ENCODE results near the gene QSOX2.
"Not testable (repeated sequence)": the region's sequence is repeated elsewhere in the genome, so short reads cannot be mapped to it uniquely, and the experiment has no call there.

The QSOX2 gene

DNA sequence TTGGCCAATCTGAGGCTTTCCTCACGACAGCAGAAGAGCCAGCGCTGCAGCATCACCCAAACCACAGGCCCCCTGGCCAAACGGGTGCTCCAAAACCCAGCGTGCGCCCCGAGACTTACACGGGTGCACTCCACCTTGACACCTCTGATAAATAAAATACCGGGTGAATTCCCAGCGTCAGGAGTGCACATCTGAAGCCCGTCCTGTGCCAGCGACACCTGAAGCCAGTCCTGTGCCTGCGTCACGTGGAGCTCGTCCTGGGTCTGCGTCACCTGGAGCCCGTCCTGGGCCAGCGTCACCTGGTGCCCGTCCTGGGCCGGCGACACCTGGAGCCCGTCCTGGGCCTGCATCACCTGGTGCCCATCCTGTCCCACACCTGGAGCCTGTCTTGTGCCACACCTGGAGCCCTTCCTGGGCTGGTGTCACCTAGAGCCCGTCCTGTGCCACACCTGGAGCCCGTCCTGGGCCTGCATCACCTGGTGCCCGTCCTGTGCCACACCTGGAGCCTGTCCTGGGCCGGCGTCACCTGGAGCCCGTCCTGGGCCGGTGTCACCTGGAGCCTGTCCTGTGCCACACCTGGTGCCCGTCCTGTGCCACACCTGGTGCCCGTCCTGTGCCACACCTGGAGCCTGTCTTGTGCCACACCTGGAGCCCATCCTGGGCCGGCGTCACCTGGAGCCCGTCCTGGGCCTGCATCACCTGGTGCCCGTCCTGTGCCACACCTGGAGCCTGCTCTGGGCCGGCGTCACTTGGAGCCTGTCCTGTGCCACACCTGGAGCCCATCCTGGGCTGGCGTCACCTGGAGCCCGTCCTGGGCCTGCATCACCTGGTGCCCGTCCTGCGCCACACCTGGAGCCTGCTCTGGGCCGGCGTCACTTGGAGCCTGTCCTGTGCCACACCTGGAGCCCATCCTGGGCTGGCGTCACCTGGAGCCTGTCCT, 8.9 kb downstream of the QSOX2 start:
- not testable (repeated sequence) for DNase-seq (ENCODE audit: low read depth)

DNA sequence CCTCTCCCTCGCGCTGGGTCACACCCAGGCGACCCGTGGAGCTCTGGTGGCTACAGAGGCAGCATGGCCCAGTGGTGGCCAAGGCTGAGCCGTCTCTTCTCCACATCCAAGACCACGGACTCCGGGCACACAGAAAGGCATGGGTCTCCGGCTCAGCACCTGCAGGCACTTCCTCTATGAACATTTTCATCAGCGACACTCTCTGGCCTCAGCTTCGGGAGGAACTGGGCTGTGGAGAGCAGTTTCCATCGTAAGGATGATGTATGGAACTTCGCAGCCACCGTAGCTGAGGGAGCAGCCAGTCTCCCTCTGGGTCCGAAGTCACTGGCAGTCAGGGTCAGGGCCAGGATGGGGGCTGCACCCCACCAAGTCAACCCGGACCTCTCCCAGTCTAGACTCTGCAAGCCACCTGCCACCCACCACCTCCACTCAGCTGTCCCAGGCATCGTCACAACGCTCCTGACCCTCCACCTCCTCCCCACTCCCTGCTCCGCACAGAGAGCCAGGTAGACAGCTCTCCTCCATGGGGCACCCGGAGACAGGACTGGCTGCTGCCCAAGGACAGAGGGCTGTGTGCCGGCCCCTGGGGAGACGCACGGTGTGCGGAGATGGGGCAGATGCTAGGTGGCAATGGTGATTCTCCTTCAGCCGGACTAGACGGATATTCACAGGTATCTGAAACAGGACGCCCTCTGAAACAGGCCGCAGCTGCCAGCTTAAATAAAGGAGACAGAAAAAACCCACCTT, 9.7 kb downstream of the QSOX2 start:
- no peak for DNase-seq (ENCODE audit: low read depth)

DNA sequence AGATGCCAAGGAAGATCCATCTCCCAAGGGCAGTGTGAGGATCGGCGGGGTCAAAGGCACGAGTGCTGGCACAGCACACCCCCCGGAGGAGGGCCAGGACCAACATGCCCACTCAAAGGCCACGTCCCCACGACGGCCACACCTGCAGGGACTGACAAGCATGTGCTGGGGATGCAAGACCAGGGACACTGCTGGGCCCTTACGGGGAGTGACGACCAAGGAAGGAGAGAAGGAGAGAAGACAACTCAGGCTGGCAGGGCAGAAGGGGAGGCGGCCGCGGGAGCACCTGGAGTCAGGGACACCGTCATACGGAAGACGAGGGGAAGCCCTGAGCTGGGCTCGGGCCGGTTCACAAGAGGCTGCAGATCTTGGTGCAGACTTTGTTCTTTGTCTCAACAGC, 10.4 kb downstream of the QSOX2 start:
- no peak for DNase-seq (ENCODE audit: low read depth)

DNA sequence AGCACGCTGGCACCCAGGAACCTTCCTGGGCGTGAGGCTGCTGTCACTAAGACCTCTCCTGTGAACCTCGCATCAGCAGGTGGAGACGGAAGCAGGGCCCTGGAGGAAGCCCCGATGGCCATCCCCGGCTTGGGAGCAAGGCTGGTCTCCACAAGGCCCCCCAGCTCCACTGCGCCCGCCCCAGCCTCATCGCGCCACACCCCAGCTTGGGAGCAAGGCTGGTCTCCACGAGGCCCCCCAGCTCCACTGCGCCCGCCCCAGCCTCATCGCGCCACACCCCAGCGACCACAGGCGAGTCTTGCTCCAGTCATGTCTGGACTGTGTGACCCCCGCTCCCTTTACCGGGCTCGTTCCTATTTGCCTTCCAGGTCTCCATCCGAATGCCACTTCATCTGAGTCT, 11.0 kb downstream of the QSOX2 start:
- no peak for DNase-seq (ENCODE audit: low read depth)

DNA sequence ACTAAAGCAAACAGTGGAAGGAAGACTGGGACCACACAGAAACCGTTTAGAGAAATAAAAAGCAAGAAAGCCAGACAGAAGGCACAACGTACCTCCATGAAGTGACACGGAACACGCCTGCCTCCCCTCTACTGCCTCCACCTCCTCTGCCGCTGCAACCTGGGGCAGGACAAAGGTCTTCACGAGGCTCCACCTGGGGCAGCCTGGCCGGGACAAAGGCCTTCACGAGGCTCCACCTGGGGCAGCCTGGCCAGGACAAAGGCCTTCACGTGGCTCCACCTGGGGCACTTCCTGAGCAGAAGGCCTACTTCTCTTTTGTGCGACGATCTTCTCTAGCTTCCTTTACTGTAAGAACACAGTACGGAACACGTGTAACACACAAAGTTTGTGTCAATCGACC, 11.7 kb downstream of the QSOX2 start:
- no peak for DNase-seq (ENCODE audit: low read depth)

DNA sequence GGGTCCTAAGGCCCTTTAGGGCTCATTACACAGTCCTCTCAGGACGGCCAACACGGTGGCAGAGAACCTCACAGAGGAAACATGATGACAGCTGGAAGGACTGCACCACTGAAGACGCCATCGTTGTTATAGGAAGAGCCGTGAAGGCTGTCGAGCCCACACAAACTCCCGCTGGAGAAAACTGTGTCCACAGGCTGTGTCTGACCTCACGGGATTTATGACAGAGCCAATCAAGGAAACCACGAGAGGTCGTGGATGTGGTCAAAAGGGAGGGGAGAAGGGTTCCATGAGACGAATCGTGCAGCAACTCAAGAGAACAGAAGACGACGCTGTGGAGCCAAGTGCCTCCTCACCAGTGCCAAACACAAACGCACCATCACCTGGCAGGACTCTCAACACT, 12.2 kb downstream of the QSOX2 start:
- no peak for DNase-seq (ENCODE audit: low read depth)

DNA sequence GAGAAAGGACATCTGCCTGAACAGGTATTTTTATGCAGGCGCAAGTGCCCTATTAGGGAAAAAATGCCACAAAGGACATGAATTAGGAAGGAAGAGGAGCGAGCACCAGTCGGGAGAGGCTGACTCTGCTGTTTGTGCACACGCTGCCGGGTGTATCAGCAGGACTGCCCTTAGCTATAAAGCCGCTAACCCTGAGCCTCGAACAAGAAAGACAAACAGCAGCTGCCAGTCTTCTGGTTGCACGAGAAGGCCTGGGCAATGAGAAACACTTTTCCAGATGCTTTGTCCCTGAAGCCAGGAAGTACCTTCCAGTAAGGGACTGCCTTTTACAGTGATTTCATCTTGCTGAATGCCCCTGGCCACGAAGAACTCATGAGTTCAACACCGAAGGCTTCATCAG, 12.6 kb downstream of the QSOX2 start:
- no peak for DNase-seq (ENCODE audit: low read depth)

DNA sequence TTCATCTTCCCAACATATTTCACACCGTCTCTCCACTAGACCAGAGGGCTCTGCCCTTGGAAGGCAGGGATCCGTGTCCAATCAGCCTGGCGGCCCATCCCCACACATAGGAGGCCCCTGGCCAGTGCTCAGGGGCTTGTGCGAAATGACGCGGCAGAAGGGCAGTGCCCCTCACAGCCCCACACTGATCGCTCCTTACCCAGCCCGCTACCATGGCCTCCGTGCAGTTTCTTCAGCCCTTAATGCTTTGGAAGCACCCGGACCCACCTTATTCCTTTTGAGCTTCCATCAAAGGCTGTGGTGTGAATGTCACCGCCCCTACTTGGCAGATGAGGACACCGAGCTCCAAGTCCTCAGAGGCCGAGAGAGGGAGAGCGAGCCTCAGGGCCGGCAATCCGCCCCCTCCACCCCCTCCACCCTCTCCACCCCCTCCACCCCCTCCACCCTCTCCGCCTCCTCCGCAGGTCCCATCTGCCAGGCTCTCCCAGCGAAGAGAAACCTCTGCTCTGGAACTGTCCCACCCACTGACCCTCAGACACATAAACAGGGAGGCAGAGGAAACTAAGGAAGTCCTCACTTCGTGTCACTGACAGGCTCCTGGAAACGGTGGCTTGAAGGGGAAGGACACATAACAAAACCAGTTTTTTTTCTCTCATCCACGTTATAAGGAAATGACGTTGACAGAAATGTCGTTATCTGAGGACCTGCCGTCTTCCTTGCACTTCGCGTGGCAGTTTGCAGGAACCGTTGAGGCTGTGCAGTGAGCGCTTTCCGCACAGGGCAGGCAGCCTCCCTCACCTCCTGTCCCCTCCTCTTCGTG, 13.9 kb downstream of the QSOX2 start:
- no peak for DNase-seq (ENCODE audit: low read depth)

DNA sequence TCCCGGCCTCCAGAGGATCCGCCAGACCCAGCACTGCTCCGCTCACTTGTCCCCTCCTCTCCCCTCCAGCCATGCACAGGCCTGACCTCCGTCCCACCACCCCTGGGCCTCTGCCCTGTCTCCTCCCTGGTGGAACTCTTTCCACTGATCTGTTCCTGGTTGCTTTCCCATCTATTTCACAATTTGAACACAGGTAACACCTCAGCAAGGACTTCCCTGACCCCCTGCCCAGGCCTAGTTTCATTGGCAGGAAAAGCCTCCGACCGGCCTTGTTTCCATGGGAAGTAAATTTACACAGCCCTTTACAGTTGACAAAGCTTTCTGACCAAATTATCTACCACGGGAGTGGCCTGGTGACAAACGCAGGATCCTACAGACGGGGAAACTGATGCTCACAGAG, 14.8 kb downstream of the QSOX2 start:
- DNase-seq (ENCODE audit: low read depth), result no peak

DNA sequence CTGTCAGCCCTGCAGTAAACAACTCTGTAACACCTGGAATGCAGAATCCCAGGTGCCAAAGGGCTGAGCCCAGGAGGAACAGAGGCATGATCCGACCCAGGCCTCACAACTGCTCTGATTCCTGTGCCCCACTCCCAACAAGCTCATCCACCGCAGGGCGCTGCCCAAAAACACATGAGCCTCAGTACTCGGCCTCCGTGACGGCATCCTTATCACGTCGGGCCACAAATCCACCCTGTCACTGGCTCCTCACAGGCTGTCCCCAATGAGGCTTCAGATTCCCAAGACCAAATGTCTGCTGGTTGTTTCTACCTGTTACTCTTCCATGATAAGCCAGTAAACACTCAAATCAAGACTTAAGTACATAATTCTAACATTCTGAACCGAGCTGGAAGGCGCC, 15.2 kb downstream of the QSOX2 start:
- no peak for DNase-seq (ENCODE audit: low read depth)

DNA sequence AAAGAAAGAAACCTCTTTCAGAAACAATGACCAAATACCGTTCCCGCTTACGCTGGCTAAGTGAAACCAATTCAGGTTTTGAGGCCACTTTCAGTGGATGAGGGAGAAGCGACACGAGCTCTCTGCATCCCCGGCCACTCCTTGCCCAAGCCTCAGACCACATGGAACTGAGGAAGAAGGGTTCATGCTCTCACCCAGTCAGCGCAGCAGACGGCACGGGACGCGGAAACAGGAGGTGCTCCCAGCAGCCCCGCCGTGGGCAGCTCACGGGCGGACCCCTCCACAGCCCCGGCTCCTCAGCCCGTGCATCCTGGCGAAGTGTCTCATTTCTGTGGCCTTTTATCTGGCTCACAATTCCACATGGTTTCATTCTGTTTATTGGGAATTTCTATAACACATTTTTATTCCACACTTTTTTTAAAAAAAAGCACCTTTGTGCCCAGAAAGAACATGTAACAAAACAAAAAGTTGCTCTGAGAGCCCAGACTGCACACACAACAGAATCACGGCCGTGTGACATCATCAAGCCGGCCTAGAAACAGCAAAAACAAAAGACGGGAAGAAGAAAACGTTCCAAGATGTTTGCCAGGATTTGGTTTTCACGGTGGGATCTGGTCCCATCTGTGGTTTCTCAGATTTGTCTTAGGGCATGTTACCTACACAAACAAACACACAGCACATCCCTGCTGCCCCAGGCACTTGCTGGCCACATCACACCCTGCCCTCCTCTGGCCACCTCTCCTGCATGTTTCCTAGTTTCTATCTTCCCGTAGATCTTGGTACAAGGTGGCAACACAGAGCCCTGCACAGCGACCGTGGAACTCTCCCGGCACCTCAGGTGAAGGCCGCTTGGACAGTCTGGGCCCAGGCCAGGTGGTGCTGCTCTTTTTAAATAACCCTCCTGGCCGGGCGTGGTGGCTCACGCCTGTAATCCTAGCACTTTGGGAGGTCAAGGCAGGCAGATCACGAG, 16.2 kb downstream of the QSOX2 start:
- no peak for DNase-seq (ENCODE audit: low read depth)

DNA sequence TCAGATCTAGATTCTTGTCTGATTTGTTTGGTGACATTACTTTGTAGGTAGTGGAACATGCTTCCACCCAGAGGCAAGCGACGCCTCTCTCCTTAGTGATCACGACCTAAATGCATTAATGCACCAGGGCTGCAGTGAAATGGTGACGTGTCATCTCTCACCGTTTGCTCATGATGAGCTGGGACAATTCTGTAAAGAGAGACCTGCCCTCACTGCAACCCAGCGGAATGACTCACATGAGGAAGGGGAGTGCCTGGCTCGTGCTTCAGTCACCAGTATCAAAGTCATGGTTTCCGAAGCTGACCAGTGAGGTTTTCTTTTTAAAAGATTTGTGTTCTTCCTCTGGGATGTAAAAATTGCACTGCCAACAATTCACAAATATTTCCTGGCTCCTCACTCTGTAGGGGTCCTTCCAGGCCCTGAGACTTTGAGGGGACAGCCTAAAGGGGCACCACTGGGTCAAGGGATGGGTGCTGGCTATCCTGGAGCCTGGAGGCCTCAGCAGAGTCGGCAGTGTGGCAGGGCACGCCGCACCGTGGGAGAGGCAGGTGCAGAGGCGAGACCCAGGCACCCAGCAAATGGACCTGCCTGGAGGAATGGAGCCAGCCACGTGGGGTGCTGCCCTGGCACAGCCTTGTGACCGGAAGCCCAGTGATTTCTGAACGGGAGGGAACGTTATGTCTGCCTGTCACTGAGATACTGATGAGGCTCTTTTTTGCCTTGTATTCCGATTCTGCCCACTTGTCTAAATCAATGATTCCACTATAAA, 17.3 kb downstream of the QSOX2 start:
- no peak for DNase-seq (ENCODE audit: low read depth)

DNA sequence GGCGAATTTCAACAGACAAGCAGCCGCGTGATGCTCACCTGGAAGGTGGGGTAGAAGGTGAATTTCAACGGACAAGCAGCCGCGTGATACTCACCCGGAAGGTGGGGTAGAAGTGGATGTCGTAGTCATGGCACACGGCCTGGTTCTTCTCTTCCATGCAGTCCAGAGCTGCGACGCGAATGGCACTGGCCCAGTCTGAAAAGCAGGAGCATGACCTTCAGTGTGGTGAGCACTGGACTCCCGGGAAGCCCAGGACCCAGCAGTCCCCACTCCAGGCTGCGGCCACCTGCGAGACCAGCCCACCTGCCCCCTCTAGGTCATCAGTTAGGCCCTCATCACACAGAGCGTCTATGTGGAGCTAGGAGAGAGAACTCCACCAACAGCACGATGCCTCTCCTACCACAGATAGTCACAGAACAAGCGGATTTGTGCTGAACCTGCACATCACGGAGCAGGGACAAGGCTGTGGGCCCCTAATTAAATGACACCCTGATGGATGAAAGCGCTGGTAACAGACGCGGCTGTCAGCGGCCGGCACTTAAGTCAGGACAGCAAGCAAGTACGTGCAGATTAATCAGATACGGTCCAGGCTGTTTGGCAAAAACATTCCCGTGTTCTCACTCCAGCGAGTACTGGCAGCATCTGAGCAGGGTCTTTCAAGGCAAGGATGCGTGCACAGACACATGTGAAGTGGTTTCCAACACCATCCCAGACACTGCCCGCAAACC, 18.8 kb downstream of the QSOX2 start:
- no peak for DNase-seq (ENCODE audit: low read depth)

DNA sequence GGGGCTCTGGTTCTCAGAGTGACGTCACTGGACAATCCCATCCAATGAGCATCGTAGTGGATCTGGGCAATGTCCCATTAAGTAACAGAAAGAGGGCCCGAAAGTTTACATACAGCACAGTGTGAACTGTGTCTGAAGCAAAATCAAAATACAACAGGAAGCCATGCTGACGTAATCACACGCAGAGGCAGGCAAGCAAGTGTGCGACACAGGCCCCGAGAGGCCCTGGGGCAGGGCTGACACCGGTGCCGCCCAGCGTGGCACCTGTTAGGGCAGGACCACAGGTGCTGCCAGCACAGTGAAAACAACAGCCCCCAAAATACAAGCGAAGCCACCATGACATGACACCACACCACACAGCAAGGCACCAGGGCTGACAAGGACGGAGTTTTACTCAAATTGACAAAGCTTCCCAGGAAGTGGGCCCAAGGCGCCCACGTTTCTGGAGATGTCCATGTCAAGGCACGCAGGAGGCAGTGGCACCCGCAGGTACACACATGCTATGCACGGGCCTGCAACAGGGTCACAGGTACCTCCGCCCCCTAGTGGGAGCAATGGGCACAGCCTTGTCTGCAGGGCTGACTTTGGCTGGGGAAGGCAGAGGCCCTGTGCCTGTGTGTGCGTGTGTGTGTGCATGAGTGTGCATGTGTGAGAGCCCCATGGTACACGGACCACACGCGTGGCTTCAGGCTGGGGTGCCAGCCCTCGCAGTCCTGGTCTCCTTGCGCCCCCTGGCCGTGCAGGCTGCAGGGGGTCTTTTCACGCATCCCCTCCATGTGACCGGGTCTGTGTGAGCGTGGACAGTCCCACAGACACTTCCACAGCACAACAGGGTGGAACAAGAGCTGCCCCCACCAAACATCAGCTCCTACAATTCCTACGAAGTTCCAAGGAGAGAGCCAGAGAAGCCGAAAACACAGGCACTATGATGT, 19.6 kb downstream of the QSOX2 start:
- peak; percentile 26 for DNase-seq (ENCODE audit: low read depth)

DNA sequence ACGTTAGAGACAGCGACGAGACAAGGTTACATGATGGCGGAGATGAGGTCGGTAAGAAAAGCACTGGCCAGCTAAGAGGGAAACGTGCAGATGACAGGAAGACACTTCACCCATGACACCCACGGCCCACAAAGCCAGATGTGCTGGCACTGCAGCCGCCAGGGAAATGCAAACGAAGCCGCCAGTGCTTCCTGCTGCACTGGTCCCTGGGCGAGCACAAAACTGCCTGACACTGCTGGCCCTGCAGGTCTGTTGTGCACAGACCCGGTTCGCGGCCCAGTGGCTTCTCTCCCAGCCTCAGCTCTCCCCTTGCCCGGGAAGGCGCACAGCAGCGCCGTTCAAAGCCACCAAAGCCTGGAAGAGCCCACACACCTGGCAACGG, 20.3 kb downstream of the QSOX2 start:
- DNase-seq (ENCODE audit: low read depth), result no peak

DNA sequence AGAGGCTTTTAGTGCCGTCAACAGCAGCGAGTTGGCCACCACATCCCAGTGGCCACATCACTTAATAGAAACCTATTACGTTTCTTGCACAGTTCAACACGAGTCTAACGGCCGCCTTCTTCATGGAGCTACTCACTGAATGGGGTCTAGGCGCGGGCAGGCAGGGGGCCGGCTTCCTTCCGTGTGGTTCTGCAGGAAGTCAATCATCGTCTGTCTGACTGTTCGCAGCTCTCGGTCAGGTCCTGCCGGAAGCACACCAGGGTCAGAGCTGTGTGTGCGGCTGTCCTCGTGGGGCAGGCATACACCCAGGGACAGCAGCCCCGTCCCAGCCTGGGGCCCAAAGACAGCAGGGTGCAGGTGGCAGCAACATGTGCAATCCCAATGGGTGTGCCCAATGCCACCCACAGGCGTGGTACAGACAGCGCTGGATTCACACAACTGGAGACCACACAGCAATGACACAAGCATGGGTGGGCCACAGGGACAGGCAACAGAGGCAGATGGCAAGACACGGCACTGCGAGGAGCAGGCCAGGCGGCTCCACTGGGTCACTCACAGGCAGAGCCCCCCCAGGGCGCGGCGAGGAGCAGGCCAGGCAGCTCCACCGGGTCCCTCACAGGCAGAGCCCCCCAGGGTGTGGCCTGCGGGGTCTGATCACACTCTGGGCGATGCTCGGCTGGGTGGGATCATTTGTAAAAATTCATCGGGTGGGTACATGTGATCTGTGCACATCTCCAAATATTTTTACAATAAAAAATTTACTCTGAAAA, 21.6 kb downstream of the QSOX2 start:
- DNase-seq (ENCODE audit: low read depth), result no peak

DNA sequence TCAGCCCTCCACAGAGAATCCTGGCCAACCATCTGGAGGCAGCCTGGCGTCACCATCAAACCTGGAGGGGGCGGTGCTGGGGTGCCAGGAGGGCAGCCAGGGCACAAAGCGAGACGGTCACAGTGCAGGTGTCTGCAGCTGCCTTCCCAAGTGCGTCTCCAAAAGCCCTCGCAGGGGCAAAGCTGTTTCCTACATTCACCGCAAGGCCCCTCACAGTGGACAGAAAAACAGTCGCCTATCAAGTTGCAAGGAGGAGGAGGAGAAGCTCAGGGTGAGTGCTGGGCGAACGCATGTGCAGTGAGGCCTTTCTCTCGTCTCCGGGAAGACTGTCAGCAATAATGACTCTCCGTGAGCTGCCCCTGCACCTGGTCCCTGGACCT, 22.7 kb downstream of the QSOX2 start:
- no peak for DNase-seq (ENCODE audit: low read depth)

Data from fibroblast of gingiva (primary cell).